GM19238 (cell line): Measurements from ENCODE around the gene SLC12A1.
"Not testable (repeated sequence)": the region's sequence is repeated elsewhere in the genome, so short reads cannot be mapped to it uniquely, and the experiment has no call there.

Experiments used
- DNase-seq: peaks from one replicate; pipeline ENCODE4 v3.0.0; 2011; ENCODE audit warnings: low spot score; ENCODE audit not compliant: insufficient read length

The SLC12A1 gene

GRCh38 chr15:48306639-48307038 lies 100.5 kb downstream of the SLC12A1 start:
- no peak for DNase-seq

GRCh38 chr15:48307586-48307985 lies 101.5 kb downstream of the SLC12A1 start:
- no peak for DNase-seq

DNA sequence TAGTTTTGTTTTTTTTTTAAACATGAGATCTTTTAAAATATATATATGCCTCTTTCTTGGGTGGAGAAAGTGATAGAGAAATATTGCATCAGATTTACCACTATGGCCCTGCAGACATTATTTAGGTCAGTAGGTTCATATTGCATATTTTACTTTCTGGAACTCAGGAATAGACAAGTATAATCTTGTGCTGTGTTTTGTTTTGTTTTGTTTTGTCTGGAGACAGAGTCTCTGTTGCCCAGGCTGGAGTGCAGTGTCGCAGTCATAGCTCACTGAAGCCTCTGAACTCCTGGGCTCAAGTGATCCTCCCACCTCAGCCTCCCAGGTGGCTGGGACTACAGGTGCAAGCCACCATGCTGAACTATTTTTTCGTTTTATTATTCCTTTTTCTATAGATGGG lies 103.6 kb downstream of the SLC12A1 start:
- DNase-seq = no peak

DNA sequence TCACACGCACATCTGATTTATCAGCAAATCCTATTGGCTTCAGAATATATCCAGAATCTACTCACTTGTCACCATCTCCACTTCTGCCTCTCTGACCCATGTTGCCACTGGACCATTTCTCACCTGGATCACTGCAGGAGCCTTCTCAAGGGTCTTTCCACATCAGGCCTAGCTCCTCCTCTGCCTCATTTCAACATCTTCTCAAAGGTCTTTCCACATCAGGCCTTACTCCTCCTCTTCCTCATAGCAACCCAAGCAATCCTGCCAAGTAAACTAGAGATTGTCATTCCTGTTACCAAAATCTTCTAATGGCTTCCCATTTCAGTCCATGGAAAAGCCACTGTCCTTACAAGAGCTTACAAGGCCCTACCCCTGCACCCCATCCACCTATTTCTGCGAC lies 107.1 kb downstream of the SLC12A1 start:
- no peak for DNase-seq

- DNase-seq = no peak
Measured at GRCh38 chr15:48315041-48315440, 108.9 kb downstream of the SLC12A1 start.

GRCh38 chr15:48317221-48317620 lies 111.1 kb downstream of the SLC12A1 start:
- DNase-seq = no peak

DNA sequence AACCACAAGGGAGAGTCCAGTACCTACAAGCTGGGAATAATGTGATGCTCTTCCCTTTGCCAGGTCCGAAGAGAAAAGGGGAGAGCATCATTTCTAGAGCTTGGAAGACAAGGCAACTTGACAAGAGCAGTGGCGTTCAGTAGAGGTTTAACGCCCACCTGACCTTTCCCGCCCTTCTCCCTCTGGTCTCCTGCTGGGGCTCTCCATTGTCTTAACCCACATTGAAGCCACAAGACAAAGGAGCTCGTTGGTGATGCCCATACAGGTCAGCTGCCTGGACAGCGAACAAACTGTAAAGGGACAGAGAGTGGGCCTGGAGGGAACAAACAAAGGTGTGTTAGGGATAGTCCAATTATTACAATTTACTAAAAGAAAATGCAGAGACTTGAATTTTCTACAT lies 112.0 kb downstream of the SLC12A1 start:
- no peak for DNase-seq

- DNase-seq = no peak
Measured at GRCh38 chr15:48323294-48323693, 117.2 kb downstream of the SLC12A1 start.

DNA sequence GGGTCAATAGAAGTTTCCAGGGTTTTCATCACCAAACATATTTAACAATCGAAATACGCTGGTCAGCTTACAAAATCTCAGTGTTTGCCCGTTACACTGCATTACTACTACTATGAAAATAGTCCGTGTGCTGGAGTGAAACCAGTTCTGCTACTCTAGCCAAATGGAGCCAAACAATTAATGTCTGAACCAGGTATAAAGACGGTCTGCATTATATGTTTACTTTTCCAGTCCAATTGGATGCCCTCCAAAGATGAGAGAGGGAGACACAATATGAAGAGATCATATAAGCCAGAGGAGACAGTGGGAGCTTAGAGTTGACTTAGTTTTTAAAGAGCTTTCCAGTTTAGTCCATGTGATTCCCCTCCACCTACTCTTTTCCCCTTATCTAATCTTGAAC lies 118.8 kb downstream of the SLC12A1 start:
- DNase-seq = no peak

- DNase-seq = no peak
Measured at GRCh38 chr15:48325400-48325799, 119.3 kb downstream of the SLC12A1 start.

- not testable (repeated sequence) for DNase-seq
Measured at GRCh38 chr15:48326180-48326579, 120.1 kb downstream of the SLC12A1 start.

DNA sequence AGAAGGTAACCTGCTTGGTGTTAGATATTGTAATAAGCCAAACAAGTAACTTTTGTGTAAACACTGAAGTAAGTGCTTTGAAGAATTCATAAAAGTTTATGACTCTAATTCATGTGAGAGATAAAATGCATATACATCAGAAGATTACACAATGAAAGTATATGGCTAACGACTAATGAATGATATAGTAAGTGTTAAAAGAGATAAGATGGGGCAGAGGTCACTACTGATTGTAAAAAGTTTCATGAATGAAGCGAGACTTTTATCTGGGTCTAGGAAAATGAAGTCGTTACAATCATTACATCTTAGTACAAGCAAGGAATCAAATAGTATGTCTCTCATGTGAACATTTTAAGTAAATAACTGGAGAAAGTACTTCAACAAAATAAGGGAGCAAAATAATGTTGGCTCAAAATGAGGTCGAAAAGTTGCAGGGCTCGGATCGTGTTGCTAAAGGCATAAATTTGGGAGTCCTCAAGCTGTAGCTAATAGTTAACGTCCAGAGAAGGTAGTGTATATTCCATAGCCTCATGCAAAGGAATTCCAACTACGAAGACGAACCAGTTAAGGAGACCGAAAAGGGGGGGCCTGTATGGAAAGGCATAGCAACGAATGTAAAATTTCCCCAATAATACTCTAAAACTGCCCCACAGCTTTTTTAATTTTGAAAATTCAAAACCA lies 124.1 kb downstream of the SLC12A1 start:
- no peak for DNase-seq

GRCh38 chr15:48330855-48331795 lies 125.0 kb downstream of the SLC12A1 start, which contains the start of gene DUT:
Gene DUT (plus strand): TSS chr15:48331429. CDS start chr15:48331516, 87 bp downstream.
- DNase-seq = peak; percentile 53

GRCh38 chr15:48331796-48332641 lies 125.9 kb downstream of the SLC12A1 start:
- peak; percentile 52 for DNase-seq

- DNase-seq = no peak
Measured at GRCh38 chr15:48332642-48333034, 126.5 kb downstream of the SLC12A1 start.

GRCh38 chr15:48333540-48333939 lies 127.4 kb downstream of the SLC12A1 start:
- no peak for DNase-seq

DNA sequence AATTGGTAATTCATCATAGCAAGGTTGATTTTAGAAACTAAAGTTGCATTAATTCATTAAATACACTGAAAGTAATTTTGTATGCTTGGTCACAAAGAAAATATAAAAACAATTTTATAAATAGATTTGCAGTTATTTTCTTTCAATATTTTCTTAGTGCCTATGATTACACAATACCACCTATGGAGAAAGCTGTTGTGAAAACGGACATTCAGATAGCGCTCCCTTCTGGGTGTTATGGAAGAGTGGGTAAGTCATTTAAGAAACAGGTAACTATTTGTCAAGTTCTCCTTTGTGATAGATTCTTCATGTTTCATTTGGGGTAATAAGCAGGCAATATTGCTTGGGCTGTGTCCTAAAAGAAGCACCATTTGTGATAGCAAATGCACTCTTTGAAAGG lies 128.2 kb downstream of the SLC12A1 start:
- DNase-seq = no peak

DNA sequence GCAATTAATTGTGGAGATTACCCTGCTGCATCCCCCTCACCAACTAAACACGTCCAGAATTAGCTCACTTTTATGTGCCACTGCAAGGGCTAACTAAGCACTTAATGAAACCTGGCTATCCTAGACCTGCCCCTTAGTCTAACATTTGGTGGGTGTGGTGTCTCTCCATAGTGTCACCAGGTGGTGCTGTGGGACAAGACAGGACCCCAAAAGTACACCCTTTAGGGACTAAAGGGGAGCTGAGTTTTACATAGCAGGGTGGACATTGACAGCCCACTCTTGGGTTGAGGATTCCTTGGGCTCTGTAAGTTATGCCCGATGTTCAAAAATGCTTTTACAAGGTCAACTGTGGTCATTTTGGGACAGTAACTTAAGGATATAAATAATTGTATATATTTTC lies 130.8 kb downstream of the SLC12A1 start:
- no peak for DNase-seq

- DNase-seq = no peak
Measured at GRCh38 chr15:48337607-48338006, 131.5 kb downstream of the SLC12A1 start.

GRCh38 chr15:48340111-48340510 lies 134.0 kb downstream of the SLC12A1 start:
- DNase-seq = no peak

- no peak for DNase-seq
Measured at GRCh38 chr15:48343865-48344264, 137.8 kb downstream of the SLC12A1 start.

GRCh38 chr15:48345516-48345915 lies 139.4 kb downstream of the SLC12A1 start:
- DNase-seq = no peak
